Measurements from ENCODE around the gene MIOX.

MIOX gene

GRCh38 chr22:50445071-50445879 lies 41.4 kb upstream of the MIOX start:
- H3K36me3 ChIP-seq (ENCODE audit: insufficient read depth, low read length), result peaks cover 36% of the 10 kb centered on the region
- H3K27ac ChIP-seq (ENCODE audit: low read depth, low read length), result no peak overlapping the region
- H3K4me3 ChIP-seq (ENCODE audit: low read depth in 1 of 2, low read length in 2 of 2), result no peak overlapping the region
- H3K27me3 ChIP-seq (ENCODE audit: control insufficient read depth in 1 of 2, insufficient read depth in 2 of 2, low read length in 2 of 2), result no peaks in the 10 kb centered on the region
- peaks cover 6% of the 10 kb centered on the region for H3K4me1 ChIP-seq (ENCODE audit: insufficient read depth, low read length)
- H3K9ac ChIP-seq (ENCODE audit: low read length), result no peak overlapping the region
- H3K9me3 ChIP-seq (ENCODE audit: low read length), result no peaks in the 10 kb centered on the region

DNA sequence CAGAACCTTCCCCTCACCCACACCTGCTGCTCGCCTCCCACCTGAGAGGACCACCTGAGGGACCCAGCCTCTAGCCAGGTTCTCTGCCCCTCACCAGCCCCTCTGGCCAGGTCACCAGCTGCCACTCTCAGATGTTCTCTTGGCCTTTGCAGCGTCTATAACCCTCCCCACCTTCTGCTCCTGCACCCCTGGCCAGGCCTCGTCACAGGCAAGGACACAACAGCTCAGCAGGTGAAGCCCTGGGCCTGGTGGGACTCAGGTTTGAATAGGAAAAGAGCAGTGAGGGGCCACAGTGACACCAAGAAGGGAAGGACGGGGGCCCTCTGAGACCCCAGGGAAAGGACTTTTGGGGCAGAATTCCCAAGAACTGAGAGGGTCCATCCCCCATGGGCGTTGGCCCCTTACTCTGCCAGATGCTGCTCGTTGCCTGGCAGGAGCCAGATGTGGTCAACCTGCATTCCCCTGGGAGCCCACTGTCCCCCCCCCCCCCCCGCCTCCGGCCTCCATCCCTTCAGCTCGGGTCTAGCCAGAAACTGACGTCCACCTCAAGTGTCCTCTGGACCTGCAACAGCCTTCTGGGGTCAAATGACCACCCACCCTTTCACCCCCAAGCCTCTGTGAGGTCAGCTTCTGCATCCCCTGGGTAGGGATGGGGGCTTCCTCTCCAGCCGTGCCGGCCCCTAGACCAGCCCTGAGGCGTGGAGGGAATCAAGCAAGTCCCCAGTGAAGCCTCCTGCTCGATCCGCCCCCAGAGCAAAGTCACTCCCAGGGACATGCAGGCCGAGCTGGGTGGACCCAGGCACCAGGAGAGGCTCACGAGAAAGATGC lies 40.6 kb upstream of the MIOX start:
- H3K9ac ChIP-seq (ENCODE audit: low read length), result no peak overlapping the region
- H3K27me3 ChIP-seq (ENCODE audit: control insufficient read depth in 1 of 2, insufficient read depth in 2 of 2, low read length in 2 of 2), result no peaks in the 10 kb centered on the region
- no peak overlapping the region for H3K27ac ChIP-seq (ENCODE audit: low read depth, low read length)
- H3K36me3 ChIP-seq (ENCODE audit: insufficient read depth, low read length), result peaks cover 28% of the 10 kb centered on the region
- H3K9me3 ChIP-seq (ENCODE audit: low read length), result no peaks in the 10 kb centered on the region
- H3K4me1 ChIP-seq (ENCODE audit: insufficient read depth, low read length), result peaks cover 6% of the 10 kb centered on the region
- no peak overlapping the region for H3K4me3 ChIP-seq (ENCODE audit: low read depth in 1 of 2, low read length in 2 of 2)

DNA sequence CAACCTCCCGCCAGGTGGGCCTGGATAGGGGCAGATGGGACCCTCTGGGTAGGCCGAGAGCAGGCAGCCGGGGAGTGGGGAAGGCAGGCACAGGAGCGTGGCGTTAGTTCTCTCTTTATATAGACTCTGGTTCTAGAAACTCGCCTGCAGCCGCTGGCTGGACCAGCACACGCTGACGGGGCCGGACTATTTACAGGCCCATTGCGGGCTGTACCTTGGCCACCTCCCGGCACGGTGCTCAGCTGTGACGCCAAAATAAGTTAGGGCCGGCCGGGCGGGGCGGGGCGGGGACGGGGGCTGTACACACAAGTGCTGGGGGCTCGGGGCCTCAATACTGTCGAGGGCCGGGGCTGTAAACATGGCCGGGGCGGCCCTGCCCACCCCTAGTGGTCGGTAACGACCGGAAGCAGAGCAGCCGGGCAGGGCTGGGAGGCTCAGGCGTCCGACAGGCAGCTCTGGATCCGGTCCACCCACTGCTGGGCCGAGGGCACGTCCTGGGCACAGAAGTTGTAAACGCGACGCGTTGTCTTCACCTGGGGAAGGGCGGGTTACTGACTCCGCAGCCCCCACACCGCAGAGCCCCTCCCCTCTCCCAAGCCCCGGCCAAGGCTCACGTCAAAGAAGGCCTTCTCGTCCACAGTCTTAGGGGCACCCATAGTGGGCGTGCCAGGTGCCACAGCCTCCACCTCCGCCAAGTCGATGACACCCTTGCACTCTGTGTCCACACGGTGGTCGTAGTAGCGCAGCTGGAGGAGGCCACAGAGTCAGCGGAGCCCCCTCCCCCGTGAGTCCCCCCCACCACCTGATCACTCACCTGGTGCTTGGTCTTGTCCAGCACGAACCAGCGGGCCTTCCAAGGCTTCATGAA lies 39.7 kb upstream of the MIOX start:
- no peaks in the 10 kb centered on the region for H3K9me3 ChIP-seq (ENCODE audit: low read length)
- H3K36me3 ChIP-seq (ENCODE audit: insufficient read depth, low read length), result peaks cover 20% of the 10 kb centered on the region
- peaks cover 6% of the 10 kb centered on the region for H3K4me1 ChIP-seq (ENCODE audit: insufficient read depth, low read length)
- no peak overlapping the region for H3K9ac ChIP-seq (ENCODE audit: low read length)
- no peak overlapping the region for H3K4me3 ChIP-seq (ENCODE audit: low read depth in 1 of 2, low read length in 2 of 2)
- no peaks in the 10 kb centered on the region for H3K27me3 ChIP-seq (ENCODE audit: control insufficient read depth in 1 of 2, insufficient read depth in 2 of 2, low read length in 2 of 2)
- no peak overlapping the region for H3K27ac ChIP-seq (ENCODE audit: low read depth, low read length)

GRCh38 chr22:50447576-50448551 lies 38.8 kb upstream of the MIOX start:
- H3K4me3 ChIP-seq (ENCODE audit: low read depth in 1 of 2, low read length in 2 of 2), result no peak overlapping the region
- H3K36me3 ChIP-seq (ENCODE audit: insufficient read depth, low read length), result peaks cover 20% of the 10 kb centered on the region
- H3K27ac ChIP-seq (ENCODE audit: low read depth, low read length), result no peak overlapping the region
- no peak overlapping the region for H3K9ac ChIP-seq (ENCODE audit: low read length)
- H3K27me3 ChIP-seq (ENCODE audit: control insufficient read depth in 1 of 2, insufficient read depth in 2 of 2, low read length in 2 of 2), result no peaks in the 10 kb centered on the region
- peaks cover 6% of the 10 kb centered on the region for H3K4me1 ChIP-seq (ENCODE audit: insufficient read depth, low read length)
- H3K9me3 ChIP-seq (ENCODE audit: low read length), result no peaks in the 10 kb centered on the region

DNA sequence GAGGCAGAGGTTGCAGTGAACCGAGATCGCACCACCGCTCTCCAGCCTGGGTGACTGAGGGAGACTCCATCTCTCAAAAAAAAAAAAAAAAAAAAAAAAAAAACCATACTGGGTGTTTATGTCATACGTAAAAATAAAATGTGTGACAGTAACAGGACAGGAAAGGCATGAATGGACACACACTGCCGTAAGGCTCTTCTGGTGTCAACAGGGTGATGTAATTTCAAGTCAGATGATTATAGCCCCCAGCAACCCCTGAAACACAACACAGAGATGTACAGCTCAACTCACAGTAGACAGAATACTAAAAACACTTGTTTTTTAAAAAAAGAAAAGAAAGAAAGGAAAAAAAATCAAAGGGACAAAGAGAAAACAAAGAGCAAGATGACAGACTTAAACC lies 34.0 kb upstream of the MIOX start:
- no peak overlapping the region for H3K27ac ChIP-seq (ENCODE audit: low read depth, low read length)
- no peaks in the 10 kb centered on the region for H3K4me1 ChIP-seq (ENCODE audit: insufficient read depth, low read length)
- H3K9me3 ChIP-seq (ENCODE audit: low read length), result no peaks in the 10 kb centered on the region
- H3K4me3 ChIP-seq (ENCODE audit: low read depth in 1 of 2, low read length in 2 of 2), result no peak overlapping the region
- no peak overlapping the region for H3K9ac ChIP-seq (ENCODE audit: low read length)
- H3K36me3 ChIP-seq (ENCODE audit: insufficient read depth, low read length), result peaks cover 47% of the 10 kb centered on the region
- H3K27me3 ChIP-seq (ENCODE audit: control insufficient read depth in 1 of 2, insufficient read depth in 2 of 2, low read length in 2 of 2), result no peaks in the 10 kb centered on the region

DNA sequence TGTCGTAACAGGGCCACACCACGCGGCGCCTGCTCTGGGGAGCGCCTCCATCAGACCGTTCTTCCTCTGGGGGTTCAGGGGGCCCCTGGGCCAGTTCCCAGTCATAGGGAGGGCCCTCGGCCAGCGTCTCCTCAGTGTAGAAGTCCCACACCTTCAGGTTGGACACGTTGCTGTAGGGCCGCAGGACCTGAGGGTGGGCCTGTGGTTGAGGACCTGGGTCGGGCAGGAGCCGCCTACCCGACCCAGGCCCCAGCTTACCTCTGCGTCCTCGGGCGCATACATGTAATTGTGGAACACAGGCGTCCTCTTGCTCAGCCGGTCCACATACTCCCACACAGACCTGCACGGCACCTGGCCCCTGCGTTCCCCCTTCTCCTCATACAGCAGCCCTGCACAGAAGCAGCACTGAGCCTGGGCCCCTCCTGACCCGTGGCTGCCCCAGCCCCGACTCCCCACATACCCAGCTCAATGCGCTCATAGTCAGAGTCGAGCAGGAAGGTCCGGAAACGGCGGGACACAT lies 32.0 kb upstream of the MIOX start:
- Histone ChIP-seq H3K27ac (ENCODE audit: low read depth, low read length) (no peak overlapping the region), H3K4me3 (ENCODE audit: low read depth in 1 of 2, low read length in 2 of 2) (no peak overlapping the region), H3K4me1 (ENCODE audit: insufficient read depth, low read length) (no peaks in the 10 kb centered on the region), H3K36me3 (ENCODE audit: insufficient read depth, low read length) (peaks cover 43% of the 10 kb centered on the region), H3K9ac (ENCODE audit: low read length) (no peak overlapping the region), H3K9me3 (ENCODE audit: low read length) (no peaks in the 10 kb centered on the region), H3K27me3 (ENCODE audit: control insufficient read depth in 1 of 2, insufficient read depth in 2 of 2, low read length in 2 of 2) (no peaks in the 10 kb centered on the region)

DNA sequence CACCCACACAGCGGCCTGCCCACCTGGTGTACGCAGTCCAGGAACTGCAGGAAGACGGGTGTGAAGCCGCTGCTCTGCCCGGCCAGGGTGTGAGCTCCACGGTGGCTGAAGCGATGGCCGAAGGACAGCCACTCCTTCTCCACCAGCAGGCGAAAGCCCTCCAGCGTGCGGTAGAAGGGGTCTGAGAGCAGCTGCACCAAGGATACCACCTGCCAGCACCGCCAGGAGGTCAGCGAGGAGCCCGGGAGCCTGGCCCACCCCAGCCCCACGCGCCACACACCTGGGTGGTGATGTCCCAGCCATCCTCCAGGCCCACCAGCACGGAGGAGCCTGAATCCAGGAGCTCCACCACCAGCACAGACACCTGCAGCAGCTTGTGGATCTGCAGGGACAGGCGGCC lies 31.5 kb upstream of the MIOX start:
- peaks cover 45% of the 10 kb centered on the region for H3K36me3 ChIP-seq (ENCODE audit: insufficient read depth, low read length)
- no peak overlapping the region for H3K4me3 ChIP-seq (ENCODE audit: low read depth in 1 of 2, low read length in 2 of 2)
- no peak overlapping the region for H3K27ac ChIP-seq (ENCODE audit: low read depth, low read length)
- H3K27me3 ChIP-seq (ENCODE audit: control insufficient read depth in 1 of 2, insufficient read depth in 2 of 2, low read length in 2 of 2), result no peaks in the 10 kb centered on the region
- H3K9ac ChIP-seq (ENCODE audit: low read length), result no peak overlapping the region
- H3K9me3 ChIP-seq (ENCODE audit: low read length), result no peaks in the 10 kb centered on the region
- H3K4me1 ChIP-seq (ENCODE audit: insufficient read depth, low read length), result no peaks in the 10 kb centered on the region

DNA sequence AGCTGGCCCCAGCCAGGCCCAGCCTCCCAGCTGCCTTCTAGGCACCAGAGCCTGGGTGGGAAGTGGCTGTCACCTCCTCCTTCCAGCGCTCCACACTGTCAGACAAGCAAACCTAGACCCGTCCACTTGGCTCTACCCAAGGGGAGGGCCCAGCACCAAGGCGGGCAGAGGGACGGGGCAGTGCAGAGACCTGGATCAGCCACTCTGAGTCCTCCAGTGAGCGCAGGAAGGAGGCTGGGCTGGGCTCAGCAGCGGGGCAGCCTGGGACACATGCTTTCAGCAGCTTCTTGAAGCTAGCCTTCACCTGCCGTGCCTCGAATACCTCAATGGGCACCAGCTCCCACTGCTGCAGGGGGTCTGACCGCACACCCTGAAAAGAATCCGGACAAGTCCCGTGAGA lies 30.6 kb upstream of the MIOX start:
- Histone ChIP-seq H3K36me3 (ENCODE audit: insufficient read depth, low read length) (peaks cover 53% of the 10 kb centered on the region), H3K4me1 (ENCODE audit: insufficient read depth, low read length) (no peaks in the 10 kb centered on the region), H3K9me3 (ENCODE audit: low read length) (no peaks in the 10 kb centered on the region), H3K9ac (ENCODE audit: low read length) (no peak overlapping the region), H3K4me3 (ENCODE audit: low read depth in 1 of 2, low read length in 2 of 2) (no peak overlapping the region), H3K27ac (ENCODE audit: low read depth, low read length) (no peak overlapping the region), H3K27me3 (ENCODE audit: control insufficient read depth in 1 of 2, insufficient read depth in 2 of 2, low read length in 2 of 2) (no peaks in the 10 kb centered on the region)

DNA sequence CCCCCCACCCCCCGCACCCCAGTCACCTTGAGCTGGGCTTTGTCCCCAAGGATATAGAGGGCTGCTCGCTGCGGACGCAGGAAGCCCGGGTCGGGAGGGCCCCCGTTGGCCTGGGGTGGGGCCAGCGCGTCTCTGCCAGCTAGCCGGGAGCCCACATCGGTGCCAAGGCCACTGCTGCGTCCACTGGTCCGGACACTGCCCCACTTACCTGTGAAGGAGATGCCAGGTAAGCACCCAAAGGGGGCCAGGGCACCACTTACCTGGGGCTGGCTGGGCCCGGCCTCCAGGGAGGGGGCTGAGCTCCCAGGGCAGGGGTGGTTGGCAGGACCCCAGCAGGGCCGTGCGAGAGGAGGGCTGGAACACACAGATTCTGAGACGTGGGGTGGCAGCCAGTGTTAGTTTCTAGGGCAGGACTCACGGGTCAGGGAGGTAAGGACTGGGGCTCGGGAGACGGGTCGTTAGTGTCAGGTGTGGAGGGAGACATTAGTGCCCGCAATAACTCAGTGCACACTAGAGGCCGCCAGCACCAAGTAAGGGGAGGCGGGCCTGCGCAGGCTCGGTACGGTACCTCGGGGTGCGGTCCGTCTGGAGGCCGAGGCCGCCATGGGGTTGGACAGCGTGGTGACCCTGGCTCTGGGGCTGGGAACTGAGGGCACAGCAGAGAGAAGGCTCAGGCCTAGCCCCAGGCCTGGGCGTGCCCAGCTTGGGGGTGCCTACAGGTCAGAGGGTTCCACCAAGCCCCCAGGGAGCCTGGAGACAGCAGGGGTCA lies 30.0 kb upstream of the MIOX start:
- Histone ChIP-seq H3K4me3 (ENCODE audit: low read depth in 1 of 2, low read length in 2 of 2) (no peak overlapping the region), H3K9me3 (ENCODE audit: low read length) (no peaks in the 10 kb centered on the region), H3K9ac (ENCODE audit: low read length) (no peak overlapping the region), H3K4me1 (ENCODE audit: insufficient read depth, low read length) (no peaks in the 10 kb centered on the region), H3K27ac (ENCODE audit: low read depth, low read length) (no peak overlapping the region), H3K27me3 (ENCODE audit: control insufficient read depth in 1 of 2, insufficient read depth in 2 of 2, low read length in 2 of 2) (no peaks in the 10 kb centered on the region), H3K36me3 (ENCODE audit: insufficient read depth, low read length) (peaks cover 58% of the 10 kb centered on the region)

- no peak overlapping the region for H3K27ac ChIP-seq (ENCODE audit: low read depth, low read length)
- H3K4me1 ChIP-seq (ENCODE audit: insufficient read depth, low read length), result no peaks in the 10 kb centered on the region
- H3K36me3 ChIP-seq (ENCODE audit: insufficient read depth, low read length), result peaks cover 73% of the 10 kb centered on the region
- no peaks in the 10 kb centered on the region for H3K27me3 ChIP-seq (ENCODE audit: control insufficient read depth in 1 of 2, insufficient read depth in 2 of 2, low read length in 2 of 2)
- H3K9ac ChIP-seq (ENCODE audit: low read length), result no peak overlapping the region
- H3K4me3 ChIP-seq (ENCODE audit: low read depth in 1 of 2, low read length in 2 of 2), result no peak overlapping the region
- no peaks in the 10 kb centered on the region for H3K9me3 ChIP-seq (ENCODE audit: low read length)
Observed at GRCh38 chr22:50459016-50459415, 27.6 kb upstream of the MIOX start.
